ENCODE data around the gene MYO5B. TPM values are rescaled to one million over a fixed set of nuclear protein-coding genes. Genes with fewer than 3 reads are reported as not detected.

The MYO5B gene
- total RNA-seq, 8 experiments from 2014 or later: 0.61 to 5.9 (median 1.1) TPM

- Histone ChIP-seq H3K4me1 (replicated peaks in 1 of 2) (peaks cover 0 to 10% of the 10 kb centered on the region in 2 donors), H3K4me3 (no peak overlapping the region), H3K27ac (no peak overlapping the region)
- WGBS, 10 experiments: 33 to 96% (median 73%) methylated on average over 1 to 5 of the region's 8 CpGs; no CpG with 5 or more reads in 5 of the 10 experiments
- no peak for ATAC-seq (replicated peaks in 6 of 8)
- in situ Hi-C loops (cut with MboI; ENCODE audit: low pct_unique_long_range_greater_than_20kb in 2 of 9, low sequenced_read_pairs in 9 of 9, unreplicated experiment in 9 of 9): no loop called here
Measured at GRCh38 chr18:49847524-49847923, 347.4 kb downstream of the MYO5B start.

GRCh38 chr18:49846718-49847470, 348.1 kb downstream of the MYO5B start:
- Histone ChIP-seq H3K4me1 (replicated peaks in 1 of 2) (peaks cover 0 to 10% of the 10 kb centered on the region in 2 donors), H3K4me3 (no peak overlapping the region), H3K27ac (no peak overlapping the region)
- no peak for ATAC-seq (replicated peaks in 6 of 8)
- 18 to 90% (median 40%) methylated on average over 1 to 2 of the region's 10 CpGs; no CpG with 5 or more reads in 7 of the 10 experiments for WGBS, 10 experiments
- in situ Hi-C loops (cut with MboI; ENCODE audit: low pct_unique_long_range_greater_than_20kb in 2 of 9, low sequenced_read_pairs in 9 of 9, unreplicated experiment in 9 of 9): no loop called here

DNA sequence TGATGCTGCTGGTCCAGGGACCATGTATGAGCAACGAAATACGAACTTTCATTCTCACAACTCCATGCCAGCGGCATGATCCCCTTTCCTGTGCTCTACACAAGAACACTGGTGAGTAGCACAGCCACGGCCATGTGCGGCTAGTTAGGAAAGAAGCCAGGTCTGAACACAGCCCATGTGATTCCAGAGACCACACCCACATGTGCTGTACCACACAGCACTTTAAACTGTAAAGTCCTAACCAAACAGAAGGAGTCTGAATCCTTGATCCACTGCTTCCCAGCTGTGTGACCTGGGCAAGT, 348.6 kb downstream of the MYO5B start:
- Histone ChIP-seq H3K27ac (no peak overlapping the region), H3K4me1 (replicated peaks in 1 of 2) (peaks cover 0 to 10% of the 10 kb centered on the region in 2 donors), H3K4me3 (no peak overlapping the region)
- in situ Hi-C loops (cut with MboI; ENCODE audit: low pct_unique_long_range_greater_than_20kb in 2 of 9, low sequenced_read_pairs in 9 of 9, unreplicated experiment in 9 of 9): no loop called here
- peak in 3 of 8 experiments; percentile 67 to 72 (median 69) for ATAC-seq (replicated peaks in 6 of 8)
- 12 to 90% (median 79%) methylated on average over 1 to 5 of the region's 5 CpGs; no CpG with 5 or more reads in 3 of the 10 experiments for WGBS, 10 experiments

DNA sequence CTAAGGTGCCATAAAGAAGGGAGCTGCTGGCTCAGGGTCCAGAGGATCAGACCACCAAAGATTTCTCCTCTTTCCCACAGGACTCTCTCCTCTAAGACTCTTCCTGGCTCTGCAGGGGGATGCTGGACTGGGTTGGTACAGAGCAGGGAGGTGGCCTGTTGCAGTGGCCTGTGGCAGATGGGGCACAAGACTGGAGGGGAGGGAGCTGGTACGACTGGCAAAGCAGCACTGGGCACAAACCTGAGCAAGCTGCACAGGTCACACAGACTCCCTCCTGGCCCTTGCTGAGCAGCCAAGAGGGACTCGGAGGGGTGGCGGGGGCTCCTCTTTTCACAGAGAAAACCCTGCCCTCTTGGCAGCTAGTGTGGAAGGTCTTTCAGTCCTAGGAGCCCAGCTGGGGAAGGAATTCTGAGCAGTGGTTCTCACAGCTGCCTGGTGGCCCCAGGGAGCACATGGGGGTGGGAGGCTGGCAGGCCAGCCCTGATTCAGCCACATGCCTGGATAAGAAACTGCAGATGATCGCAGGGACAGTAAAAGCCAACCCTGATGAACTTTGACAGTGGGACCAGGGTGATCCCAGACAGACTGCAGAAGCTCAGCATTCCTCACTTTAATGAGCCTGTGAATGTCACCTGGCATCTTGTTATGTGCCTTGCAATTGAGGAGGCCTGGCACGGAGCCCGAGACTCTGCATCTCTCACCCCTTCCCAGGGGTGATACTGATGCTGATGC, 349.2 kb downstream of the MYO5B start:
- 0 to 86% (median 67%) methylated on average over 1 to 3 of the region's 6 CpGs; no CpG with 5 or more reads in 3 of the 10 experiments for WGBS, 10 experiments
- no peak for ATAC-seq (replicated peaks in 6 of 8)
- H3K4me1 ChIP-seq (replicated peaks in 1 of 2): peaks cover 0 to 10% of the 10 kb centered on the region in 2 donors
- H3K27ac ChIP-seq: no peak overlapping the region
- H3K4me3 ChIP-seq: no peak overlapping the region
- in situ Hi-C loops (cut with MboI; ENCODE audit: low pct_unique_long_range_greater_than_20kb in 2 of 9, low sequenced_read_pairs in 9 of 9, unreplicated experiment in 9 of 9): no loop called here

- 89% methylated on average over 1 of the region's 1 CpG; no CpG with 5 or more reads in 9 of the 10 experiments for WGBS, 10 experiments
- in situ Hi-C loops (cut with MboI; ENCODE audit: low pct_unique_long_range_greater_than_20kb in 2 of 9, low sequenced_read_pairs in 9 of 9, unreplicated experiment in 9 of 9): no loop called here
Measured at GRCh38 chr18:49844903-49845302, 350.0 kb downstream of the MYO5B start.

GRCh38 chr18:49843778-49844625, 350.9 kb downstream of the MYO5B start:
- ATAC-seq (replicated peaks in 6 of 8): no peak
- Histone ChIP-seq H3K4me1 (replicated peaks in 1 of 2) (no peaks in the 10 kb centered on the region), H3K4me3 (no peak overlapping the region), H3K27ac (no peak overlapping the region)
- in situ Hi-C loops (cut with MboI; ENCODE audit: low pct_unique_long_range_greater_than_20kb in 2 of 9, low sequenced_read_pairs in 9 of 9, unreplicated experiment in 9 of 9): no loop called here
- 50 to 89% (median 67%) methylated on average over 1 to 4 of the region's 6 CpGs; no CpG with 5 or more reads in 5 of the 10 experiments for WGBS, 10 experiments

More at GRCh38 chr18:49844903-49845302, 350.0 kb downstream of the MYO5B start:
- peaks cover 0 to 8% of the 10 kb centered on the region in 2 donors for H3K4me1 ChIP-seq (replicated peaks in 1 of 2)
- H3K4me3 ChIP-seq: no peak overlapping the region
- H3K27ac ChIP-seq: no peak overlapping the region
- no peak for ATAC-seq (replicated peaks in 6 of 8)

GRCh38 chr18:49843131-49843530, 351.8 kb downstream of the MYO5B start:
- WGBS, 10 experiments: 0 to 100% (median 91%) methylated on average over 1 to 8 of the region's 10 CpGs; no CpG with 5 or more reads in 4 of the 10 experiments
- ATAC-seq (replicated peaks in 6 of 8): no peak
- Histone ChIP-seq H3K27ac (no peak overlapping the region), H3K4me3 (no peak overlapping the region), H3K4me1 (replicated peaks in 1 of 2) (no peaks in the 10 kb centered on the region)
- in situ Hi-C loops (cut with MboI; ENCODE audit: low pct_unique_long_range_greater_than_20kb in 2 of 9, low sequenced_read_pairs in 9 of 9, unreplicated experiment in 9 of 9): no loop called here

DNA sequence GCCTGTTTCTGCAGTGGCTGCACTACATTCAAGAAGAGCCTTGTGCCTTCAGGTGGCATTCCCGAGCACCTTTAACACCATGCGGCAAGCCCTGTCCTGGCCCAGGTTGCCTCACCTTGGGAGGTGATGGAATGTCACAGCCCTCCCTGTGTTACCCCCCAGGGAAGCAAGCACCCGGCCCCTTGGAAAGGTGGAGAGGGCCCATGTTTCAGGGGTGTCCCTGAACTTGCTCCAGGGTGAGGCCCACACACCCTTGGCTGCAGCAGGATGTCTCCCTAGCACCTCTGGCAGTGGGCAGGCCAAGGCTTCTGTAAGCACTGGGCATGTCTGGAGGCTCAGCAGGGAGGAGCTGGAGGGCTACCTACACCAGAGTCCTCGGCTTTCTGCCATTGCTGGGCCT, 352.3 kb downstream of the MYO5B start:
- in situ Hi-C loops (cut with MboI; ENCODE audit: low pct_unique_long_range_greater_than_20kb in 2 of 9, low sequenced_read_pairs in 9 of 9, unreplicated experiment in 9 of 9): no loop called here
- no peak for ATAC-seq (replicated peaks in 6 of 8)
- WGBS, 10 experiments: 40 to 80% (median 65%) methylated on average over 1 to 2 of the region's 4 CpGs; no CpG with 5 or more reads in 6 of the 10 experiments
- Histone ChIP-seq H3K4me1 (replicated peaks in 1 of 2) (no peaks in the 10 kb centered on the region), H3K4me3 (no peak overlapping the region), H3K27ac (no peak overlapping the region)

GRCh38 chr18:49841236-49842217, 353.4 kb downstream of the MYO5B start:
- Histone ChIP-seq H3K27ac (no peak overlapping the region), H3K4me3 (no peak overlapping the region), H3K4me1 (replicated peaks in 1 of 2) (no peaks in the 10 kb centered on the region)
- WGBS, 10 experiments: 64 to 100% (median 77%) methylated on average over 1 to 9 of the region's 12 CpGs
- ATAC-seq (replicated peaks in 6 of 8): peak in 3 of 8 experiments; percentile 21 to 70 (median 56)
- in situ Hi-C loops (cut with MboI; ENCODE audit: low pct_unique_long_range_greater_than_20kb in 2 of 9, low sequenced_read_pairs in 9 of 9, unreplicated experiment in 9 of 9): no loop called here

- WGBS, 10 experiments: 66 to 100% (median 93%) methylated on average over 1 to 8 of the region's 8 CpGs; no CpG with 5 or more reads in 3 of the 10 experiments
- no peaks in the 10 kb centered on the region for H3K4me1 ChIP-seq (replicated peaks in 1 of 2)
- no peak for ATAC-seq (replicated peaks in 6 of 8)
- no peak overlapping the region for H3K4me3 ChIP-seq
- H3K27ac ChIP-seq: no peak overlapping the region
- in situ Hi-C loops (cut with MboI; ENCODE audit: low pct_unique_long_range_greater_than_20kb in 2 of 9, low sequenced_read_pairs in 9 of 9, unreplicated experiment in 9 of 9): no loop called here
Measured at GRCh38 chr18:49839012-49839411, 355.9 kb downstream of the MYO5B start.

DNA sequence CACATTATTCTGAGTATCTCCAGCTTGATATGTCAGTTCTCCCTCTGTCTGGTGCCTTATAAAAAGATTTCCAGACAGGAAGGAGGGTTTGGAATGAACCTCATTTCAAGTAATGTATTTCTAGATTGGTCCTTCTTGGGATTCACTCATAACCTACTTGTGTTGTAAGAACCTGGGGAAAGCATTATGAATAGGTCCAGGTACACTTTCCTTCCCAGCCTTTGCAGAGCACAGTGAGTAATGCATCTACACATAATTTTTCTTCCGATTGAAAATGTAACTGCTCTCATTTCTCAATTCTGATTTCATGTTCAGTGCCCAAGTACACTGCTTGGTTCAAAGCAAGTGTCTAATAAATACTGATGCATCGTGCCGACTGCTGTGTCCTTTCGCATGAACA, 356.6 kb downstream of the MYO5B start:
- no peak overlapping the region for H3K27ac ChIP-seq
- in situ Hi-C loops (cut with MboI; ENCODE audit: low pct_unique_long_range_greater_than_20kb in 2 of 9, low sequenced_read_pairs in 9 of 9, unreplicated experiment in 9 of 9): no loop called here
- H3K4me1 ChIP-seq (replicated peaks in 1 of 2): no peaks in the 10 kb centered on the region
- H3K4me3 ChIP-seq: no peak overlapping the region
- ATAC-seq (replicated peaks in 6 of 8): no peak
- WGBS, 10 experiments: 71 to 100% (median 94%) methylated on average over 1 to 4 of the region's 4 CpGs; no CpG with 5 or more reads in 1 of the 10 experiments

DNA sequence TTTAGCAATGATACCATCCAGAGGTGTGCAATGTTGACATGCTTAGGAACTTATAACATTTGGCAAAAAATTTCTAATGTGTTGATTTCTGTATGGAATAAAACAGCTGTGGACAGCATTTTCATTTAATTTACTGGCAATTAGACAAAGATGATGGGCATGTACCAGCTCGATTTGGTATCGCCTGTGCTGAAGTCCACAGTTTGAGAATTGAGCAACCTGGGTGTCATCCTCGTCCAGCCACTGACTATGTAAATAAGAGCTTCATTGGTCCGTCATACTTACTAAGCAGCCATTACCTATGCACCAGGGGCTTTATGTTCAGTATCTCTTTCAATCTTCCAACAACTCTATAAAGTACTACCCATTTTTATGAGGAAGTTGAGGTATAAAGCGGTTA, 357.1 kb downstream of the MYO5B start:
- Histone ChIP-seq H3K27ac (no peak overlapping the region), H3K4me1 (replicated peaks in 1 of 2) (no peaks in the 10 kb centered on the region), H3K4me3 (no peak overlapping the region)
- in situ Hi-C loops (cut with MboI; ENCODE audit: low pct_unique_long_range_greater_than_20kb in 2 of 9, low sequenced_read_pairs in 9 of 9, unreplicated experiment in 9 of 9): no loop called here
- ATAC-seq (replicated peaks in 6 of 8): no peak
- 80 to 96% (median 82%) methylated on average over 1 to 4 of the region's 5 CpGs; no CpG with 5 or more reads in 3 of the 10 experiments for WGBS, 10 experiments
